ENCODE results near the gene DGUOK.

GRCh38 chr2:73965053-73965452 is 38.4 kb downstream of the DGUOK start:
- no peak for TF ChIP-seq SP1 (IDR thresholded peaks at IDR 0.05)
- TF ChIP-seq SUZ12 (IDR thresholded peaks at IDR 0.05), result no peak
- no peak for TF ChIP-seq FOXK2 (IDR thresholded peaks at IDR 0.05)
- TF ChIP-seq LEF1 (IDR thresholded peaks at IDR 0.05; ENCODE audit: borderline replicate concordance), result no peak
- no peak for TF ChIP-seq BHLHE40 (IDR thresholded peaks at IDR 0.05; ENCODE audit: borderline replicate concordance)
